Measurements from ENCODE around the gene PDZD7. TPM values are rescaled to one million over a fixed set of nuclear protein-coding genes. Genes with fewer than 3 reads are reported as not detected.

The PDZD7 gene
- total RNA-seq, 4 donors from 2014 or later: under 0.01 to 1.3 (median 0.61) TPM; not detected in 1

- peak within 1 kb of the TSS; percentile 87 to 88 for H3K4me3 ChIP-seq
- H3K36me3 ChIP-seq: no peaks in the 10 kb centered on the region
- no peaks in the 10 kb centered on the region for H3K27me3 ChIP-seq
- TF ChIP-seq CTCF (IDR thresholded peaks at IDR 0.05) (no peak), POLR2A (IDR thresholded peaks at IDR 0.05) (peak; percentile 24 to 55)
- peak within 1 kb of the TSS; percentile 76 to 77 for H3K27ac ChIP-seq
- DNase-seq: peak; percentile 83 to 85
- no peaks in the 10 kb centered on the region for H3K9me3 ChIP-seq
- peaks cover 6 to 20% of the 10 kb centered on the region in 2 donors for H3K4me1 ChIP-seq
- intact Hi-C loops (cut with DNase I; ENCODE audit: low total_unique reads): no loop called here
Observed at GRCh38 chr10:100986952-100987684, 43.8 kb downstream of the PDZD7 start, which contains the start of the genes MRPL43 and TWNK. MRPL43 (minus strand) TSS chr10:100987497; CDS start chr10:100987443, 54 bp downstream. TWNK (plus strand) TSS chr10:100987543; CDS start chr10:100988211, 668 bp downstream.

DNA sequence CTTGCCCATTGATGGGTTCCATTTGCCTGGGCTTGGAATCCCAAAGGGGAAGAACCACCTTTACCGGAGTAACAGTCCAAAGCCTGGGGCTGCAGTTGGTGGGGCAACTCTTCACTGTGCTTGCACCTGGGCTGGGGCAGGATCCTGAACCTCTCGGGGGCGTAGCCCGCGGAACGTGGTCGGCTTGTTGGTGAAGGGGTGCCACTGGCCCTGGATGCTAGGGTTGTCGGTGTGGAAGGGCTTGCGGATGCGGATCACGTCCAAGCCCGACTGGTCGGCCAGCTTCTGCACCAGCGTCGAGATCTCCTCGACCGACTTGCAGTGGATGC, 44.3 kb downstream of the PDZD7 start:
- H3K27ac ChIP-seq: peak overlapping the region; percentile 76 to 77
- H3K4me1 ChIP-seq: peaks cover 6 to 20% of the 10 kb centered on the region in 2 donors
- no peak for DNase-seq
- TF ChIP-seq CTCF (IDR thresholded peaks at IDR 0.05): no peak
- TF ChIP-seq POLR2A (IDR thresholded peaks at IDR 0.05): no peak
- intact Hi-C loops (cut with DNase I; ENCODE audit: low total_unique reads): no loop called here
- H3K36me3 ChIP-seq: no peaks in the 10 kb centered on the region
- no peaks in the 10 kb centered on the region for H3K27me3 ChIP-seq
- no peaks in the 10 kb centered on the region for H3K9me3 ChIP-seq
- H3K4me3 ChIP-seq: peak overlapping the region; percentile 87 to 88

GRCh38 chr10:100985336-100985735, 45.6 kb downstream of the PDZD7 start:
- no peaks in the 10 kb centered on the region for H3K36me3 ChIP-seq
- intact Hi-C loops (cut with DNase I; ENCODE audit: low total_unique reads): no loop called here
- H3K4me3 ChIP-seq: no peak overlapping the region
- H3K4me1 ChIP-seq: peaks cover 6 to 20% of the 10 kb centered on the region in 2 donors
- no peak overlapping the region for H3K27ac ChIP-seq
- DNase-seq: no peak
- H3K27me3 ChIP-seq: no peaks in the 10 kb centered on the region
- TF ChIP-seq POLR2A (IDR thresholded peaks at IDR 0.05) (no peak), CTCF (IDR thresholded peaks at IDR 0.05) (no peak)
- no peaks in the 10 kb centered on the region for H3K9me3 ChIP-seq

DNA sequence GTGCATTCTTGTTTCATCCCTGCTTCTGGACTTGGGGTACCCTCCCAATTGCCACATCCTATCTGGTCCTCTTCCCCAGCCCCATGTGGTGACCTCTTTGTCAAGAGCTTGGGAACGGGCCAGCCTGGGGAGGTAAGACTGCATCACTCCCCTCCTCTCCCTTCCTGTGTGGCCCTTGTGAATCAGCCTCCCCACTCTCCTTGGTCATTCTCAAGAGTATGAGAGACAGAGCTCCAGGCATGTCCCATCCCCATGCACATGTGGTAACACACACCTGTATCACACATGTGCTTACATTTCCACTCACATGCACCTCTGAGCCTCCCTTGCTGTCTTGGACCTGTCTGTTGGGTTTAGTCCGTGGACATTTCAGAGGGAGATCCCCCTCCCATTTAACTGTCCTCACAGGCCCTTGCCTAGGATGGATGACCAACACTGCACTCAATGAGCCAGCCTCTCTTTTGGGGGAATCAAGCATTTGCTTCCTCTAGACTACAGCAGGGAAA, 46.2 kb downstream of the PDZD7 start:
- TF ChIP-seq CTCF (IDR thresholded peaks at IDR 0.05) (no peak), POLR2A (IDR thresholded peaks at IDR 0.05) (no peak)
- intact Hi-C loops (cut with DNase I; ENCODE audit: low total_unique reads): no loop called here
- Histone ChIP-seq H3K36me3 (no peaks in the 10 kb centered on the region), H3K4me3 (no peak overlapping the region), H3K27me3 (no peaks in the 10 kb centered on the region), H3K4me1 (peaks cover 6 to 20% of the 10 kb centered on the region in 2 donors), H3K27ac (no peak overlapping the region), H3K9me3 (no peaks in the 10 kb centered on the region)
- no peak for DNase-seq
